GM21786 (cell line): ENCODE results near the gene ZNF2.

Source experiments
- ATAC-seq: cut with Tn5 transposase; IDR thresholded peaks from one replicate; pipeline ENCODE4 v1.9.1; 2021; ENCODE audit not compliant: unreplicated experiment

Gene ZNF2

GRCh38 chr2:95204396-95204795 lies 38.8 kb downstream of the ZNF2 start:
- ATAC-seq = no peak

- no peak for ATAC-seq
Observed at GRCh38 chr2:95206096-95206495, 40.5 kb downstream of the ZNF2 start.

GRCh38 chr2:95207111-95207961 lies 41.7 kb downstream of the ZNF2 start, which contains the start of gene ZNF892:
TSS of gene ZNF892 (plus strand) at chr2:95207521. CDS start at chr2:95207816, 295 bp downstream.
- ATAC-seq = peak; percentile 96

- ATAC-seq = no peak
Observed at GRCh38 chr2:95208106-95208505, 42.5 kb downstream of the ZNF2 start.

DNA sequence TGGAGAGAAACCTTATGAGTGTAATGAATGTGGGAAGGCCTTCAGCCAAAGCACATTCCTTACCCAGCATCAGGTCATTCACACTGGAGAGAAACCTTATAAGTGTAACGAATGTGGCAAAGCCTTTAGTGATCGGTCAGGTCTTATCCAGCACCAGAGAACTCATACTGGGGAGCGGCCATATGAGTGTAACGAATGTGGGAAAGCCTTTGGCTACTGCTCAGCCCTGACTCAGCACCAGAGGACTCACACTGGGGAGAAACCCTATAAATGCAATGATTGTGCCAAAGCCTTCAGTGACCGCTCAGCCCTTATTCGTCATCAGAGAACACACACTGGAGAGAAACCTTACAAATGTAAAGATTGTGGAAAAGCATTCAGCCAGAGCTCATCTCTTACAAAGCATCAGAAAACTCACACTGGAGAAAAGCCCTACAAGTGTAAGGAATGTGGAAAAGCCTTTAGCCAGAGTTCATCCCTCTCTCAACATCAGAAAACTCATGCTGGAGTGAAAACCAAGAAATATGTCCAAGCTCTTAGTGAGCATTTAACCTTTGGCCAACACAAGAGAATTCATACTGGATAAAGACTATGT lies 49.5 kb downstream of the ZNF2 start:
- no peak for ATAC-seq

DNA sequence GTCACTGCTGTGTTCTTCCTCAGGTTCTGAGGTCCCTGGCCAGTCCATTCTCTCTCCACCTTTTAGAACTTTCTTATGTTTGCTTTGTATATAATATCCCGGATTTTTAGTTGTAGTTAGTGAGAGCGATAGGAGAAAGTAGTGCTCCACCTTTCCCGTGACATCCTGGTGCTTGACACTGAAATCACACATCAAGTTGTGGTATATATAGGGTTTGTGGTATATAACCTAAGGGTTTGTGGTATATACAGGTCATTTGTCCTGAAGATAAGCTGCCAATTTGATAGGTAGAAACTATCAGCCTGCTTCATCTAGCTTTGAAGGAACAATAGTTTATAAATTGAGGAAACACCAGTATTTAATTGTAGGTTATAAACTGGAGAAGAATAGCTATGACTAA lies 54.8 kb downstream of the ZNF2 start:
- ATAC-seq = no peak

DNA sequence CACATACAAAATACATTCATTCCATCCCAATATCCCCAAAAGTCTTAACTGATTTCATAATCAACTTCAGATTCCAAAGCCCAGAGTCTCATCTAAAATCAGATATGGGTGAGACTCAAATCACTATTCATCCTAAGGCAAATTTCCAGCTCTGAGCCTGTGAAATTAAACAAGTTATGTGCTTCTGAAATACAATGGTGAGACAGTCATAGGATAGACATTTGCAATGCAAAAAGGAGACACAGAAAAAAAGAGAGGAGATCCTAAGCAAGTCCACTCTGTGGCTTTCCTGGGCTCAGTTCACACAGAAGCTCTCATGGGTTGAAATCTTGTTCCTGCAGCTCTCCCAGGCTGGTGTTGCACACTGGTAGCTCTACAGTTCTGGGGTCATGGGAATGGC lies 60.0 kb downstream of the ZNF2 start:
- no peak for ATAC-seq

DNA sequence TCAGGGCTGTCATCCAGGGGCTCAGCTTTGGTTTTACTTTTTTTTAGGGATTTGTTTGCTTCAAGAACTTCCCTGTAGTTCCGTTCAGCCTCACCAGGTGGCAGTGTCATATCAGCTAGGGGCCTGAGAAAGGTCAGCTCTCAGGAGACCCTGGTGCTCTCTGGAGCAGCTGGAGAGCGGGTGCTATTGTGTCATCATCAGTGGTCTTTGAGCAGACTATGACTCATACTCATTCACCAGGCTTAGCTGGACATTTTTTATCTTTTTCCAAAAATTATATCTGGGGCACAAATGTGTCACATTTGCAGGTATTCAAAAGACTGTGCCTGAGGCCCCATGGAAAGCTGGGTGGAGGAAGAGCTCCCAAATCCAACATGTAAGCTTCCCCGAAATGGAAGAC lies 66.1 kb downstream of the ZNF2 start:
- no peak for ATAC-seq

GRCh38 chr2:95232232-95232631 lies 66.6 kb downstream of the ZNF2 start:
- no peak for ATAC-seq
